Activated CD8-positive, alpha-beta T cell treated with anti-CD3 and anti-CD28 coated beads for 36 hours (primary cell): ENCODE data around the gene ZNF844. TPM values are rescaled to one million over a fixed set of nuclear protein-coding genes. Genes with fewer than 3 reads are reported as not detected.
"Not testable (repeated sequence)": the region's sequence is repeated elsewhere in the genome, so short reads cannot be mapped to it uniquely, and the experiment has no call there.

Source experiments
- ATAC-seq: fragments of 200-7000 bp; cut with Tn5 transposase; one replicate; pipeline ENCODE4 v1.10.0; 2021; ENCODE audit warnings: mild to moderate bottlenecking, moderate library complexity
- CTCF ChIA-PET: fragments of 350-600 bp; sonication (Branson Sonifier 250); formaldehyde crosslinking; loops from one replicate; lab custom pipeline; 2021; ENCODE audit warnings: antibody characterized with exemption; lab: Charles Lee
- POLR2A ChIA-PET: fragments of 350-600 bp; sonication (Branson Sonifier 250); formaldehyde crosslinking; loops from one replicate; lab custom pipeline; 2021; ENCODE audit warnings: antibody characterized with exemption; lab: Charles Lee
- DNase-seq: peaks from one replicate; pipeline ENCODE4 v3.0.0-alpha.2; 2020
- H3K27ac Mint-ChIP-seq: one replicate; pipeline ENCODE4 v1.8.0; 2021; ENCODE audit warnings: mild to moderate bottlenecking, mixed read lengths
- H3K27me3 Mint-ChIP-seq: one replicate; pipeline ENCODE4 v1.8.0; 2021; ENCODE audit warnings: mixed read lengths
- H3K36me3 Mint-ChIP-seq: one replicate; pipeline ENCODE4 v1.8.0; 2021; ENCODE audit warnings: low read depth, mixed read lengths
- H3K4me1 Mint-ChIP-seq: one replicate; pipeline ENCODE4 v1.8.0; 2021; ENCODE audit warnings: low read depth, mixed read lengths
- H3K4me3 Mint-ChIP-seq: one replicate; pipeline ENCODE4 v1.8.0; 2021; ENCODE audit warnings: mild to moderate bottlenecking, moderate library complexity, mixed read lengths
- H3K9me3 Mint-ChIP-seq: one replicate; pipeline ENCODE4 v1.8.0; 2021; ENCODE audit warnings: mixed read lengths
- intact Hi-C: fragments of 100-400 bp; cut with micrococcal nuclease; formaldehyde crosslinking; loops from one replicate; pipeline ENCODE4 v1.10.0; 2022
- total RNA-seq, 2 experiments: library from RNA; stranded (reverse); gene quantifications; one replicate each; pipeline ENCODE4 v1.2.3, GENCODE V29; 2021
- TF ChIP-seq, protein P1 (sequence below): fragments of 200-600 bp; IDR thresholded peaks from one replicate; pipeline ENCODE4 v1.8.0; 2022; ENCODE audit warnings: antibody characterized with exemption, mild to moderate bottlenecking

The ZNF844 gene
- total RNA-seq, 2 experiments from 2014 or later: 2.6 to 3.8 TPM

DNA sequence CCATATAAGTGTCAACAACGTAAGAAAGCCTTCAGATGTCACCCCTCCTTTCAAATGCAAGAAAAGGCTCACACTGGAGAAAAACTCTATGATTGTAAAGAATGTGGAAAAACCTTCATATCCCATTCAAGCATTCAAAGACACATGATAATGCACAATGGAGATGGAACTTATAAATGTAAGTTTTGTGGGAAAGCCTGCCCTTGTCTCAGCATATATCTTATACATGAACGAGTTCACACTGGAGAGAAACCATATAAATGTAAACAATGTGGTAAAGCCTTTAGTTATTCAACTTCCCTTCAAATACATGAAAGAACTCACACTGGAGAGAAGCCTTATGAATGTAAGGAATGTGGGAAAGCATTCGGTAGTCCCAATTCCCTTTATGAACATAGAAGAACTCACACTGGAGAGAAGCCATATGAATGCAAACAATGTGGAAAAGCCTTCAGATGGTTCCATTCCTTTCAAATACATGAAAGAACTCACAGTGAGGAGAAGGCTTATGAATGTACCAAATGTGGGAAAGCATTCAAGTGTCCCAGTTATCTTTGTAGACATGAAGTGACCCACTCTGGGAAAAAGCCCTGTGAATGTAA lies 11.1 kb downstream of the ZNF844 start:
- H3K27me3 Mint-ChIP-seq: no peaks in the 10 kb centered on the region
- no peak overlapping the region for H3K27ac Mint-ChIP-seq
- peaks cover 56% of the 10 kb centered on the region for H3K9me3 Mint-ChIP-seq
- no peak overlapping the region for H3K4me3 Mint-ChIP-seq
- CTCF ChIA-PET: no interaction called here
- intact Hi-C loops: no loop called here
- POLR2A ChIA-PET: no interaction called here
- no peak for DNase-seq
- ATAC-seq: no peak
- TF ChIP-seq, protein P1, sequence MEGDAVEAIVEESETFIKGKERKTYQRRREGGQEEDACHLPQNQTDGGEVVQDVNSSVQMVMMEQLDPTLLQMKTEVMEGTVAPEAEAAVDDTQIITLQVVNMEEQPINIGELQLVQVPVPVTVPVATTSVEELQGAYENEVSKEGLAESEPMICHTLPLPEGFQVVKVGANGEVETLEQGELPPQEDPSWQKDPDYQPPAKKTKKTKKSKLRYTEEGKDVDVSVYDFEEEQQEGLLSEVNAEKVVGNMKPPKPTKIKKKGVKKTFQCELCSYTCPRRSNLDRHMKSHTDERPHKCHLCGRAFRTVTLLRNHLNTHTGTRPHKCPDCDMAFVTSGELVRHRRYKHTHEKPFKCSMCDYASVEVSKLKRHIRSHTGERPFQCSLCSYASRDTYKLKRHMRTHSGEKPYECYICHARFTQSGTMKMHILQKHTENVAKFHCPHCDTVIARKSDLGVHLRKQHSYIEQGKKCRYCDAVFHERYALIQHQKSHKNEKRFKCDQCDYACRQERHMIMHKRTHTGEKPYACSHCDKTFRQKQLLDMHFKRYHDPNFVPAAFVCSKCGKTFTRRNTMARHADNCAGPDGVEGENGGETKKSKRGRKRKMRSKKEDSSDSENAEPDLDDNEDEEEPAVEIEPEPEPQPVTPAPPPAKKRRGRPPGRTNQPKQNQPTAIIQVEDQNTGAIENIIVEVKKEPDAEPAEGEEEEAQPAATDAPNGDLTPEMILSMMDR: no peak
- H3K4me1 Mint-ChIP-seq: no peaks in the 10 kb centered on the region
- H3K36me3 Mint-ChIP-seq: peaks cover 64% of the 10 kb centered on the region

GRCh38 chr19:12076331-12076730 lies 11.8 kb downstream of the ZNF844 start:
- intact Hi-C loops, H3K27me3 Mint-ChIP-seq, H3K4me3 Mint-ChIP-seq, H3K4me1 Mint-ChIP-seq, POLR2A ChIA-PET, H3K27ac Mint-ChIP-seq, ATAC-seq, CTCF ChIA-PET, DNase-seq: not testable (repeated sequence)
- peaks cover 56% of the 10 kb centered on the region for H3K9me3 Mint-ChIP-seq
- H3K36me3 Mint-ChIP-seq: peaks cover 63% of the 10 kb centered on the region

DNA sequence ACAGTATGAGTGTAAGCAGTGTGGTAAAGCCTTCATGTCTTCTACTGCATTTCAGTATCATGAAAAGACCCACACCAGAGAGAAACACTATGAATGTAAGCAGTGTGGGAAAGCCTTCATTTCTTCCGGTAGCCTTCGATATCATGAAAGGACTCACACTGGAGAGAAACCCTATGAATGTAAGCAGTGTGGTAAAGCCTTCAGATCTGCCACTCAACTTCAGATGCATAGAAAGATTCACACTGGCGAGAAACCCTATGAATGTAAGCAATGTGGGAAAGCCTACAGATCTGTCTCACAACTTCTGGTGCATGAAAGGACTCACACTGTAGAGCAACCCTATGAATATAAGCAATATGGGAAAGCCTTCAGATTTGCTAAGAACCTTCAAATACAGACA lies 12.8 kb downstream of the ZNF844 start:
- intact Hi-C loops: no loop called here
- H3K4me1 Mint-ChIP-seq: no peaks in the 10 kb centered on the region
- no peak overlapping the region for H3K4me3 Mint-ChIP-seq
- H3K27ac Mint-ChIP-seq: no peak overlapping the region
- peaks cover 58% of the 10 kb centered on the region for H3K9me3 Mint-ChIP-seq
- ChIA-PET CTCF (no interaction called here), POLR2A (no interaction called here)
- peaks cover 63% of the 10 kb centered on the region for H3K36me3 Mint-ChIP-seq
- DNase-seq (no peak), ATAC-seq (no peak)
- TF ChIP-seq, protein P1: no peak
- H3K27me3 Mint-ChIP-seq: no peaks in the 10 kb centered on the region

DNA sequence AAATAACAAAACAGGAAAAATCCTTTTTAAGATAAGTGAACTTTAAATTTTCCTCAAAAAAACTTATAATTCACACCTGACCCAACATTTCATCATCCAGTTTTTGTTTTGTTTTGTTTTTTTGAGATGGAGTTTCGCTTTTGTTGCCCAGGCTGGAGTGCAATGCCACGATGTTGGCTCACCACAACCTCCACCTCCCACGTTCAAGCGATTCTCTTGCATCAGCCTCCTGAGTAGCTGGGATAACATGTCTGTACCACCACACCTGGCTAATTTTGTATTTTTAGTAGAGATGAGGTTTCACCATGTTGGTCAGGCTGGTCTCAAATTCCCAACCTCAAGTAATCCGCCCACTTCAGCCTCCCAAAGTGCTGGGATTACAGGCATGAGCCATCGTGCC lies 18.8 kb downstream of the ZNF844 start:
- CTCF ChIA-PET: interaction anchor here (2.2 to 2.8 kb wide), 2 partner anchors 24 to 58 kb away, joined by 6 to 12 read pairs; no protein-coding TSS in a partner anchor
- POLR2A ChIA-PET: not testable (repeated sequence)

DNA sequence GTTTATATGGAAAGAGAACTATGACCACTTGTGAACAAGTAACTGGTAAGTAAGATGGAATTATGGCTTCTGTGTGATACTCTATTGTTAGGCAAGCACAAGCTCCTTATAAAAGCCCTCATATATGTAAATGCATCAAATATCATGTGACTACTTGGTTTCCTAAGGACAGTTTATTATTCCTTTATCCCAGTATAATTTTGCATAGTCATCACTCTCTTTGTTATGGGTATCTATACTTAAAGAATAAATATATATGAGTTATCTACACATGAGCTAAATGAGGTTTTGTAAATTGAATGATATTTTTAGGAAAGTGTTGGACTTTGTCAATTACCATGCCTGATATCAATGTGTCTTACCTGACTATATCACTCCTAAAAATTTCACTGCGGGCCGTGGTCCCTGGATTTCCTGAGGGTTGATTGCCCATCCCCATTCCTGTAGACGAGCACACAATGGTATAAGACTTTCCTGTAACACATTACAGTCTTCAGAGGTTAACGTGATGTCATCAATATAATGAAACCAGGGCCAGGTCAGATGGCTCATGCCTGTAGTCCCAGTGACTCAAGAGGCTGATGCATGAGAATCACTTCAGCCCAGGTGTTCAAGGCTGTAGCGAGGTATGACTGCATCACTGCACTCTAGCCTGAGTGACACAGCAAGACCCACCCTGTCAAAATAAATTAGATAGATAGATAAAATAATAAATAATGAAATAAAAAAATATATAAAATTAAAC lies 20.7 kb downstream of the ZNF844 start:
- ChIA-PET POLR2A (no interaction called here), CTCF (interaction anchor here (1.3 to 2.8 kb wide), 3 partner anchors 26 to 121 kb away, joined by 3 to 12 read pairs (median 6); no protein-coding TSS in a partner anchor)
- intact Hi-C loops: no loop called here
- Mint-ChIP-seq H3K27me3 (no peaks in the 10 kb centered on the region), H3K9me3 (peaks cover 16% of the 10 kb centered on the region), H3K4me3 (no peak overlapping the region), H3K36me3 (peaks cover 5% of the 10 kb centered on the region), H3K4me1 (no peaks in the 10 kb centered on the region), H3K27ac (no peak overlapping the region)
- TF ChIP-seq, protein P1: no peak
- DNase-seq (peak; percentile 16), ATAC-seq (peak; percentile 47)

More for the DNA sequence above, 18.8 kb downstream of the ZNF844 start:
- ATAC-seq, H3K27ac Mint-ChIP-seq, H3K4me1 Mint-ChIP-seq, H3K27me3 Mint-ChIP-seq, H3K4me3 Mint-ChIP-seq, intact Hi-C loops: not testable (repeated sequence)
- Mint-ChIP-seq H3K36me3 (peaks cover 11% of the 10 kb centered on the region), H3K9me3 (peaks cover 23% of the 10 kb centered on the region)
- peak; percentile 38 for DNase-seq
